Hypothalamus (tissue), 51 donors: ENCODE results near the gene IRF6.

ENCODE experiments used
- DNase-seq, 51 donors: peaks; one replicate each; lab custom pipeline; 2025; lab: John Stamatoyannopoulos, UW

Gene IRF6

GRCh38 chr1:209737118-209737505 lies 68.8 kb downstream of the IRF6 start:
- no peak for DNase-seq

GRCh38 chr1:209736490-209737117 lies 69.3 kb downstream of the IRF6 start:
- DNase-seq, result no peak
